Measurements from ENCODE around the gene ARHGAP15. TPM values are rescaled to one million over a fixed set of nuclear protein-coding genes. Genes with fewer than 3 reads are reported as not detected.

ARHGAP15 gene
- polyA plus RNA-seq, 1 donor from 2014 or later, result 0.30 TPM

GRCh38 chr2:143608063-143608423 is 478.8 kb downstream of the ARHGAP15 start:
- no peak overlapping the region for H3K4me2 ChIP-seq (ENCODE audit: low read length)
- no peaks in the 10 kb centered on the region for H3F3A ChIP-seq (ENCODE audit: insufficient read depth, low read length, poor library complexity, severe bottlenecking)
- H3K9me2 ChIP-seq (ENCODE audit: insufficient read depth, low read length), result no peaks in the 10 kb centered on the region
- H3K4me3 ChIP-seq (ENCODE audit: low read length), result no peak overlapping the region
- H4K20me1 ChIP-seq (ENCODE audit: insufficient read depth), result no peaks in the 10 kb centered on the region
- H3K9ac ChIP-seq (ENCODE audit: low read length), result no peak overlapping the region
- H3K36me3 ChIP-seq (ENCODE audit: insufficient read depth, low read length), result no peaks in the 10 kb centered on the region
- H2AFZ ChIP-seq (ENCODE audit: low read depth, low read length), result no peak overlapping the region
- H3K27ac ChIP-seq (ENCODE audit: low read length), result no peak overlapping the region
- H3K79me2 ChIP-seq (replicated peaks; ENCODE audit: insufficient read depth, low read length), result no peaks in the 10 kb centered on the region
- H3K27me3 ChIP-seq (ENCODE audit: insufficient read depth, low read depth, low read length), result peaks cover 3% of the 10 kb centered on the region
- H3K9me3 ChIP-seq (ENCODE audit: low read length), result no peaks in the 10 kb centered on the region
- no peak for TF ChIP-seq REST (IDR thresholded peaks at IDR 0.05; ENCODE audit: borderline replicate concordance)
- TF ChIP-seq MXI1 (conservative IDR thresholded peaks at IDR 0.05; ENCODE audit: poor library complexity, severe bottlenecking), result no peak
- no peak for TF ChIP-seq TAF1 (IDR thresholded peaks at IDR 0.05; ENCODE audit: low read depth)
- TF ChIP-seq SMC3 (conservative IDR thresholded peaks at IDR 0.05; ENCODE audit: poor library complexity), result no peak
- no peak for TF ChIP-seq POLR2AphosphoS5 (IDR thresholded peaks at IDR 0.05)
- TF ChIP-seq EP300 (conservative IDR thresholded peaks at IDR 0.05; ENCODE audit: poor library complexity, severe bottlenecking), result no peak
- TF ChIP-seq RAD21 (conservative IDR thresholded peaks at IDR 0.05), result no peak
- no peak for TF ChIP-seq CTCF (IDR thresholded peaks at IDR 0.05; ENCODE audit: poor library complexity, severe bottlenecking)
- TF ChIP-seq EZH2 (IDR thresholded peaks at IDR 0.05; ENCODE audit: borderline replicate concordance, insufficient read depth, low read length, poor library complexity, severe bottlenecking), result no peak

- Histone ChIP-seq H3K9ac (ENCODE audit: low read length) (no peak overlapping the region), H3K4me2 (ENCODE audit: low read length) (no peak overlapping the region)
These were observed 479.5 kb downstream of the ARHGAP15 start for GRCh38 chr2:143608758-143609157.

More at GRCh38 chr2:143608758-143609157, 479.5 kb downstream of the ARHGAP15 start:
- H3K4me3 ChIP-seq (ENCODE audit: low read length), result no peak overlapping the region
- no peaks in the 10 kb centered on the region for H3K9me2 ChIP-seq (ENCODE audit: insufficient read depth, low read length)
- no peak overlapping the region for H3K27ac ChIP-seq (ENCODE audit: low read length)
- no peaks in the 10 kb centered on the region for H4K20me1 ChIP-seq (ENCODE audit: insufficient read depth)
- no peaks in the 10 kb centered on the region for H3F3A ChIP-seq (ENCODE audit: insufficient read depth, low read length, poor library complexity, severe bottlenecking)
- peaks cover 3% of the 10 kb centered on the region for H3K27me3 ChIP-seq (ENCODE audit: insufficient read depth, low read depth, low read length)
- TF ChIP-seq REST (IDR thresholded peaks at IDR 0.05; ENCODE audit: borderline replicate concordance) (no peak), MXI1 (conservative IDR thresholded peaks at IDR 0.05; ENCODE audit: poor library complexity, severe bottlenecking) (no peak)
- no peak overlapping the region for H2AFZ ChIP-seq (ENCODE audit: low read depth, low read length)
- no peaks in the 10 kb centered on the region for H3K79me2 ChIP-seq (replicated peaks; ENCODE audit: insufficient read depth, low read length)
- no peaks in the 10 kb centered on the region for H3K9me3 ChIP-seq (ENCODE audit: low read length)
- H3K36me3 ChIP-seq (ENCODE audit: insufficient read depth, low read length), result no peaks in the 10 kb centered on the region
